Ovary (tissue), 9 donors: ENCODE results near the gene USH1G. TPM values are rescaled to one million over a fixed set of nuclear protein-coding genes. Genes with fewer than 3 reads are reported as not detected.

Experiments used
- DNase-seq, 5 donors: peaks; one replicate each; pipeline ENCODE4 v3.0.0-alpha.2; 2019 to 2020
- H3K27ac ChIP-seq, 2 donors: fragments of 200-600 bp; one replicate each; pipeline versions ENCODE4 v1.5.1 to v1.8.0; 2019 to 2022
- H3K27me3 ChIP-seq: fragments of 200-600 bp; one replicate; pipeline ENCODE4 v1.8.0; 2022
- H3K36me3 ChIP-seq: fragments of 200-600 bp; sonication (generic); one replicate; pipeline ENCODE4 v1.5.1; 2019
- H3K4me1 ChIP-seq: one replicate; pipeline ENCODE4 v1.8.1; 2013; ENCODE audit warnings: mild to moderate bottlenecking, moderate library complexity; ENCODE audit not compliant: insufficient read depth
- H3K4me3 ChIP-seq: fragments of 200-600 bp; sonication (generic); one replicate; pipeline ENCODE4 v1.5.1; 2017
- H3K9me3 ChIP-seq, 2 donors: fragments of 200-600 bp in 1 of 2; sonication (generic) in 1 of 2; one replicate each; pipeline versions ENCODE4 v1.5.1 to v1.8.1; 2013 to 2019; ENCODE audit warnings: mild to moderate bottlenecking in 1 of 2, moderate library complexity in 1 of 2
- EP300 ChIP-seq: sonication (generic); formaldehyde crosslinking; IDR thresholded peaks from one replicate; pipeline ENCODE4 v1.6.1; 2017; ENCODE audit warnings: antibody characterized with exemption
- POLR2A ChIP-seq: fragments of 450-650 bp; IDR thresholded peaks from one replicate; pipeline ENCODE4 v1.6.1; 2017; ENCODE audit warnings: antibody characterized with exemption, mild to moderate bottlenecking, moderate library complexity
- WGBS, 3 donors: extraction: QIAGEN DNeasy Blood & Tissue Kit in 1 of 3; methylation state at CpG; one replicate each; pipeline versions ENCODE4 v1.1.5 to v1.1.7; 2013 to 2017; 5-methylcytosine and 5-hydroxymethylcytosine counted together
- intact Hi-C, 4 donors: fragments of 100-400 bp; cut with DNase I; formaldehyde crosslinking; loops; one replicate each; pipeline versions ENCODE4 v1.11.0 to v1.15.1; 2022 to 2023
- polyA plus RNA-seq, 2 donors: library from polyadenylated mRNA; stranded (reverse); fragments of 200-250 nt in 1 of 2; fragments of 350-450 nt in 1 of 2; fragmentation: Illumina TruSeq in 1 of 2; extraction: RNeasy Lipid Tissue Mini Kit (QIAGEN cat#74804) in 1 of 2; gene quantifications; one replicate each; pipeline ENCODE4 v1.2.3, GENCODE V29; 2013 to 2014
- total RNA-seq, 7 donors: library from RNA; depleted of rRNA in 2 of 7; stranded (reverse); fragments of >200 nt in 2 of 7; fragmentation: NEBNext Ultra II Directional in 3 of 7; extraction: Animal tissue kit (Norgen Biotek cat#: 25700) in 3 of 7; gene quantifications; one replicate each; pipeline versions ENCODE4 v1.1.0 to v1.2.4, GENCODE V29; 2016 to 2023
- TF ChIP-seq, protein P1 (sequence below), 3 donors: fragments of 450-650 bp in 2 of 3; fragments of 200-600 bp in 1 of 3; IDR thresholded peaks; one replicate each; pipeline versions ENCODE4 v1.5.1 to v1.8.0; 2016 to 2022; ENCODE audit warnings: antibody characterized with exemption in 3 of 3, mild to moderate bottlenecking in 1 of 3
- donor health status: DM: no; HTN: no; CAD: no; lungs with moderate emphysema.
- donor health status: DM: no; HTN: no; CAD: no.
- donor health status: Bipolar disorder and iron deficiency.
- donor health status: DM: yes; HTN: yes; CAD: no.
- donor health status: DM: no; HTN: no; CAD: no.
- donor health status: DM: yes; HTN: yes; CAD: no.

The USH1G gene
- total and polyA plus RNA-seq, 9 donors = 0.08 to 1.4 (median 0.61) TPM

DNA sequence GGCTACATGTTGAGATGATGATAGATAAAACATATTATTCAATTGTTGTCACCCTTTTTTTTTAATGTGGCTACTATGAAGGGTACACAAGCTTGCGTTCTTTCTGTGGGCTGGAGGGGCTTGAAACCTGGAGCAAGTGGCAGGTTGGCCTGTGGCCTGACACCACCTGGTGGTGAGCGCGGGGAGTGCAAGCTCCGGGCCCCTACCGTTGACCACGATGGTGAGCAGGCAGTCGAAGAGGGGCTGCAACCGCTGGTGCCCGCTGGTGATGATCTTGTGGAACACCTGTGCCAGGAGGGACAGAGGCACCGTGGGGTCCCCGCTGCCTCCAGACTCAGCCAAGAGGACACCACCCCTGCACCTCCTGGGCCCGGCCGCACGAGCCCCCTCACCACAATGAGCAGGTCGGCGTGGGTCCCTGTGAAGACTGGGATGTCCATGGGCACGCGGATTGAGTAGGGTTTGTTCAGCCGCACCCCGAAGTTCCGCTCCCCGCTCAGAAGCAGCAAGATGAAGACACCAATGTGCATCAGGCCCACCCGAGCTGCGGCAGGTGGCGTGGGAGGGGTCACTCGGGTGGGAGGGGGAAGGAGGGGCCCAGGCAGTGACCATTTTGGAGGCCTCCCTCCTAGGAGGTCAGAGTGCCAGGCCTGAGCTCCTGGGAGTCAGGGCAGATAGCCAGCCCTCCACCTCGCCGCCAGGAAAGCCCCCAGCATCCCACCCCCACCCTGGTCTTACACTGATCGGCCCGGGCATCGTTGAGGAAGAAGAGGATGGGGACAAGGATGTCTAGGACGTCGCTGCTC lies 35.1 kb upstream of the USH1G start:
- Histone ChIP-seq H3K27ac (no peak overlapping the region), H3K4me3 (no peak overlapping the region), H3K9me3 (no peaks in the 10 kb centered on the region), H3K36me3 (no peaks in the 10 kb centered on the region), H3K27me3 (no peaks in the 10 kb centered on the region), H3K4me1 (no peaks in the 10 kb centered on the region)
- WGBS, 3 donors = 34 to 38% (median 34%) methylated on average over 29 to 33 of the region's 33 CpGs
- TF ChIP-seq, protein P1, sequence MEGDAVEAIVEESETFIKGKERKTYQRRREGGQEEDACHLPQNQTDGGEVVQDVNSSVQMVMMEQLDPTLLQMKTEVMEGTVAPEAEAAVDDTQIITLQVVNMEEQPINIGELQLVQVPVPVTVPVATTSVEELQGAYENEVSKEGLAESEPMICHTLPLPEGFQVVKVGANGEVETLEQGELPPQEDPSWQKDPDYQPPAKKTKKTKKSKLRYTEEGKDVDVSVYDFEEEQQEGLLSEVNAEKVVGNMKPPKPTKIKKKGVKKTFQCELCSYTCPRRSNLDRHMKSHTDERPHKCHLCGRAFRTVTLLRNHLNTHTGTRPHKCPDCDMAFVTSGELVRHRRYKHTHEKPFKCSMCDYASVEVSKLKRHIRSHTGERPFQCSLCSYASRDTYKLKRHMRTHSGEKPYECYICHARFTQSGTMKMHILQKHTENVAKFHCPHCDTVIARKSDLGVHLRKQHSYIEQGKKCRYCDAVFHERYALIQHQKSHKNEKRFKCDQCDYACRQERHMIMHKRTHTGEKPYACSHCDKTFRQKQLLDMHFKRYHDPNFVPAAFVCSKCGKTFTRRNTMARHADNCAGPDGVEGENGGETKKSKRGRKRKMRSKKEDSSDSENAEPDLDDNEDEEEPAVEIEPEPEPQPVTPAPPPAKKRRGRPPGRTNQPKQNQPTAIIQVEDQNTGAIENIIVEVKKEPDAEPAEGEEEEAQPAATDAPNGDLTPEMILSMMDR (IDR thresholded peaks at IDR 0.05) = peak; percentile 74 to 82 (median 80)
- TF ChIP-seq EP300 = no peak
- DNase-seq = peak; percentile 64 to 87 (median 78)
- intact Hi-C loops = loop anchor here in 3 of 4 donors (2.0 to 10.0 kb wide), 6 partner anchors 93 to 216 kb away; partner anchors contain the start of gene NHERF1 (in 1 of the 3)

DNA sequence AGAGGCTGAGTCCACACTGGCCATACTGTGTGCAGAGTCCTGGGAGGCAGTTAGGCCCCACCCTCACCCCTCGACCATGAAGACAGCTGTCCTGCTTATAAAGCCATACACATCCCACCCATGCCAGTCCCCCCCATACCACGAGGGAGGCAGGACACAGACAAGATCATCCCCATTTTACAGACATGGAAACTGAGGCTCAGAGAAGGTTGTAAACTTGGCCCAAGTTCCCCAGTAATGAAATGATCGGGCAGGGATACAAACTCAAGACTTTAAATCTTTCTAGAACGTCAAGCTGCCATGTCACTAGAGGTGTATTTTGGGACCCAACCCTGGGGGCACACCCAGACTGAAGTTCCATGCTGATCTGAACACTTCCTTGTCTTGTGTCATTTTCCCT lies 33.0 kb upstream of the USH1G start:
- Histone ChIP-seq H3K36me3 (no peaks in the 10 kb centered on the region), H3K9me3 (no peaks in the 10 kb centered on the region), H3K4me3 (no peak overlapping the region), H3K27me3 (no peaks in the 10 kb centered on the region), H3K27ac (no peak overlapping the region), H3K4me1 (no peaks in the 10 kb centered on the region)
- TF ChIP-seq POLR2A (no peak), EP300 (no peak)
- TF ChIP-seq, protein P1 (IDR thresholded peaks at IDR 0.05) = no peak
- no peak for DNase-seq
- 71 to 76% (median 71%) methylated on average over 4 of the region's 4 CpGs for WGBS, 3 donors
- intact Hi-C loops = loop anchor here in 3 of 4 donors (5.0 to 10.0 kb wide), 5 partner anchors 91 to 214 kb away; partner anchors contain the start of gene NHERF1 (in 1 of the 3)

DNA sequence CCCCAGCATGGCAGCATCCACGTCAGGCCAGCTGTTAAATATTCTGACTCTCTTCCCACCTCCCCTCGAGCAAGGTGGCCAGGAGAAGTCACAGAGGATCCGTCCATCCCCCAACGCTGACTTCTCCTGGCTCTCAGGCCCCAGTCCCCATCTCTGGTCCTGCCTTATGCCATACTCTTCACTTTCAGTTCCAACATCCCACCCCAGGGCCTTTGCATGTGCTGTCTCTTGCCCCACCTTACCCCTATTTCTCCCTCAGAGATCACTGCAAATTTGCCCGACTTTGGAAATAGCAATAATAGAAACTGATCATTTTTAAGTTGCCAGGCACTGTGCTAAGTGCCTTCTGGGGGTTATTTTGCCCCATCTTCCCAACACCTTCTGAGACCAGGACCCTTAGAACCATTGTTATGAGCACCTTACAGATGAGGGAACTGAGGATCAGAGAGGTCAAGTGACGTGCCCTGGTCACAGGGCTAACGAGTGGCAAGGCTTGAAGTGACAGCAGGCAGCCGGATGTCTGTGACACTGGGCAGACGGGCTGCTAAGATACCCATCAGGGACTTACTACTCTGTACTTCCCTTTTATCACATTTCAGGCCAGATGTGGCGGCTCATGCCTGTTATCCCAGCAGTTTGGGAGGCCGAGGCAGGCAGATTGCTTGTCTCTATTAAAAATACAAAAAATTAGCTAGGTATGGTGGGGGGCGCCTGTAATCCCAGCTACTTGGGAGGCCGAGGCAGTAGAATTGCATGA lies 31.8 kb upstream of the USH1G start:
- no peak for DNase-seq
- no peak for TF ChIP-seq POLR2A
- TF ChIP-seq, protein P1 (IDR thresholded peaks at IDR 0.05) = no peak
- no peak for TF ChIP-seq EP300
- WGBS, 3 donors = 57 to 65% (median 60%) methylated on average over 13 of the region's 13 CpGs
- Histone ChIP-seq H3K9me3 (no peaks in the 10 kb centered on the region), H3K27me3 (no peaks in the 10 kb centered on the region), H3K4me1 (no peaks in the 10 kb centered on the region), H3K27ac (no peak overlapping the region), H3K4me3 (no peak overlapping the region), H3K36me3 (no peaks in the 10 kb centered on the region)
- intact Hi-C loops = loop anchor here (5.0 to 10.0 kb wide), 5 partner anchors 90 to 213 kb away; partner anchors contain the start of gene NHERF1 (in 1 of the 4)

DNA sequence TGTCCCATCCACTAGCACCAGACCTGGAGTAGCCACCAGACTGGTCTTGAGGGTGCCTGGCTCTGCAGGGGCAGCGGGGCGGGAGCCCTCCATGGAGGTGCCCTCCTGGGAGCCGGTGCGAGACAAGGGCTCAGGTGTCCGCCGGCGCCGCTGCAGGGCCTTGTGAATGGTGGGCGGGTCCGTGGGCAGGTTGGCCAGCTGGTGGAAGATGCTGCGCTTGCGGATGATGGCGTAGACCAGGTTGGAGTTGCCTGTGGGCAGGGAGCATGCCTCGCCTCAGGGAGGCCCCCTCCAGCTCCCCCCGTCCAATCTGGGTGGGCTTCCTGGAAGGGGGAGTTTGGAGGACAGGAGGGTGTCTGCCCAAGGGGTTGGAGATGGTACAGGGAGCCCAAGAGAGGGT lies 31.1 kb upstream of the USH1G start:
- Histone ChIP-seq H3K9me3 (no peaks in the 10 kb centered on the region), H3K27me3 (no peaks in the 10 kb centered on the region), H3K36me3 (no peaks in the 10 kb centered on the region), H3K27ac (no peak overlapping the region), H3K4me3 (no peak overlapping the region), H3K4me1 (no peaks in the 10 kb centered on the region)
- intact Hi-C loops = loop anchor here in 3 of 4 donors (5.0 to 10.0 kb wide), 3 partner anchors 89 to 162 kb away; no protein-coding TSS in a partner anchor
- no peak for DNase-seq
- WGBS, 3 donors = 80 to 81% (median 80%) methylated on average over 15 of the region's 15 CpGs
- TF ChIP-seq POLR2A (no peak), EP300 (no peak)
- TF ChIP-seq, protein P1 (IDR thresholded peaks at IDR 0.05) = no peak
